HL-60 (cell line): ENCODE measurements around the gene MDGA2.

ENCODE experiments used
- DNase-seq, 2 experiments: peaks; one replicate each; pipeline ENCODE4 v3.0.0-alpha.2; 2010 to 2020; ENCODE audit warnings: low read depth in 1 of 2, low spot score in 1 of 2
- H3K27ac ChIP-seq: fragments of 250-450 bp; sonication (Bioruptor Pico); replicated peaks from 2 replicates; pipeline ENCODE4 v1.5.1; 2020; ENCODE audit warnings: mild to moderate bottlenecking, moderate library complexity
- H3K27me3 ChIP-seq: fragments of 250-450 bp; sonication (Bioruptor Pico); 2 replicates; pipeline ENCODE4 v1.5.1; 2021; ENCODE audit warnings: mild to moderate bottlenecking, moderate library complexity; ENCODE audit not compliant: insufficient read depth, poor library complexity, severe bottlenecking
- H3K4me3 ChIP-seq: replicated peaks from 2 replicates; pipeline ENCODE4 v1.5.1; 2011; ENCODE audit warnings: mild to moderate bottlenecking, control low read depth, low read length; ENCODE audit not compliant: insufficient read depth
- CTCF ChIP-seq: IDR thresholded peaks from one replicate; pipeline ENCODE4 v1.5.1; 2011; ENCODE audit warnings: low read length, control low read depth, inconsistent platforms; ENCODE audit not compliant: insufficient read depth
- GABPA ChIP-seq: IDR thresholded peaks from 2 replicates; pipeline ENCODE4 v1.6.1; 2012; ENCODE audit warnings: low read depth
- POLR2AphosphoS5 ChIP-seq: IDR thresholded peaks from 2 replicates; pipeline ENCODE4 v1.6.1; 2012; ENCODE audit warnings: low read depth
- REST ChIP-seq: IDR thresholded peaks from 2 replicates; pipeline ENCODE4 v1.6.1; 2012; ENCODE audit warnings: low read depth; ENCODE audit not compliant: insufficient replicate concordance
- SPI1 ChIP-seq: IDR thresholded peaks from 2 replicates; pipeline ENCODE4 v1.6.1; 2012; ENCODE audit warnings: low read depth, mild to moderate bottlenecking, borderline replicate concordance

MDGA2 gene

GRCh38 chr14:47207617-47208016 lies 467.8 kb downstream of the MDGA2 start:
- Histone ChIP-seq H3K27ac (no peak overlapping the region), H3K27me3 (no peaks in the 10 kb centered on the region), H3K4me3 (no peak overlapping the region)
- TF ChIP-seq CTCF: no peak
- no peak for TF ChIP-seq SPI1
- no peak for TF ChIP-seq REST
- TF ChIP-seq POLR2AphosphoS5: no peak
- no peak for TF ChIP-seq GABPA
- DNase-seq: no peak

GRCh38 chr14:47200740-47201139 lies 474.7 kb downstream of the MDGA2 start:
- H3K4me3 ChIP-seq: no peak overlapping the region
- H3K27me3 ChIP-seq: no peaks in the 10 kb centered on the region
- TF ChIP-seq REST (no peak), SPI1 (no peak), GABPA (no peak), POLR2AphosphoS5 (no peak), CTCF (no peak)
- H3K27ac ChIP-seq: no peak overlapping the region
- no peak for DNase-seq

GRCh38 chr14:47195582-47195981 lies 479.8 kb downstream of the MDGA2 start:
- no peaks in the 10 kb centered on the region for H3K27me3 ChIP-seq
- no peak overlapping the region for H3K27ac ChIP-seq
- no peak for DNase-seq
- TF ChIP-seq GABPA: no peak
- TF ChIP-seq SPI1: no peak
- TF ChIP-seq REST: no peak
- no peak for TF ChIP-seq CTCF
- TF ChIP-seq POLR2AphosphoS5: no peak
- no peak overlapping the region for H3K4me3 ChIP-seq
